HG02642 (cell line): ENCODE measurements around the gene SULT2B1.
A peak's percentile ranks its signal among the peaks of the same experiment; 100 is the strongest.
"Not testable (repeated sequence)": the region's sequence is repeated elsewhere in the genome, so short reads cannot be mapped to it uniquely, and the experiment has no call there.

Source experiments
- ATAC-seq: cut with Tn5 transposase; IDR thresholded peaks from one replicate; pipeline ENCODE4 v1.9.1; 2021; ENCODE audit warnings: mild to moderate bottlenecking; ENCODE audit not compliant: unreplicated experiment, poor library complexity

The SULT2B1 gene

GRCh38 chr19:48631225-48631624 is 79.3 kb downstream of the SULT2B1 start:
- ATAC-seq = no peak

DNA sequence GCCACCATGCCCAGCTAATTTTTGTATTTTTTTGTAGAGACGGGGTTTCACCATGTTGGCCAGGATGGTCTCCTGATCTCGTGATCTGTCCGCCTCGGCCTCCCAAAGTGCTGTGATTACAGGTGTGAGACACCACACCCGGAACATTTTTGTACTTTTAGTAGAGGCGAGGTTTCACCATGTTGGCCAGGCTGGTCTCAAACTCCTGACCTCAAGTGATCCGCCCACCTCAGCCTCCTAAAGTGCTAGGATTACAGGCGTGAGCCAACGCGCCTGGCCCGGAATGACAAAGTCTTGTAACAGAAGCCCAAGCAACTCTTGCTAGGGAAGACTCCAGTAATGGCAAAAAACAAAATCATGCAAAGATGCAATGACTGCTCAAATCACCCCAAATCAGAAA is 80.3 kb downstream of the SULT2B1 start:
- ATAC-seq = not testable (repeated sequence)

- no peak for ATAC-seq
Measured at GRCh38 chr19:48632692-48633147, 80.7 kb downstream of the SULT2B1 start.

DNA sequence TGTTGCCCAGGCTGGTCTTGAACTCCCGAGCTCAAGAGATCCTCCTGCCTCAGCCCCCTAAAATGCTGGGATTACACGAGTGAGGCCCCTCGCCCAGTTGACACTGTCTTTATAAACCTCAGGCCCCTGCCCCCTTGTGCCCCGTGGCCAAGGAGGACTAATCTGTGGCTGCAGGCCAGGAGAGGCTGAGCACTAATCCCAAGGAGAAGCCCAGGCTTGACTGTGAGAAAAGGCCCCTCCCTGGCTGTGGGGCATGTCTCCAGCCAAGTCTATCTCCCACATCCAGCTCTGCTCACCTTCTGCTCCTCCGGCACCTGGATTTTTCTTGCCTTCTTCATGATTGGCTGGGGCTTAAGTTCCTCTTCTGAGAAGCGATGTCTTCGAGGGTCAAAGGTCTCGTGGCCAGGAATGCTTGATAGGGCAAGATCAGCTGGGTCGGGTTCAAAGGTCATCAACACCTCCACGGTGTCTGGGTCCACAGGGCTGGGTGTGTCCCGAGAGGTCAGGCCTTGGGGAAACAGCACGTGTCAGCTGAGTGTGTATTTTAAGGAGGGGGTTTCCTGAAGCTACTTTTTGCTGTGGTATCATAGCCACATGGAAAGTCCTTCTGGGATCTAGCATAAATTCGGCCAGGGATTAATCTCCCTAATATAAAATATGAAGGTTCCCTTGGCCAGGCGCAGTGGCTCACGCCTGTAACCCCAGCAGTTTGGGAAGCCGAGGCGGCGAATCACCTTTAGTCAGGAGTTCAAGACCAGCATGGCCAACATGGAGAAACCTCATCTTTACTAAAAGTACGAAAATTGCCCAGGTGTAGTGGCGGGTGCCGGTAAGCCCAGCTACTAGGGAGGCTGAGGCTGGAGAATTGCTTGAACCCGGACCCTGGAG is 81.4 kb downstream of the SULT2B1 start:
- no peak for ATAC-seq

- ATAC-seq = no peak
Measured at GRCh38 chr19:48634036-48634342, 82.0 kb downstream of the SULT2B1 start.

GRCh38 chr19:48634424-48635262 is 82.7 kb downstream of the SULT2B1 start:
- peak; percentile 37 for ATAC-seq

DNA sequence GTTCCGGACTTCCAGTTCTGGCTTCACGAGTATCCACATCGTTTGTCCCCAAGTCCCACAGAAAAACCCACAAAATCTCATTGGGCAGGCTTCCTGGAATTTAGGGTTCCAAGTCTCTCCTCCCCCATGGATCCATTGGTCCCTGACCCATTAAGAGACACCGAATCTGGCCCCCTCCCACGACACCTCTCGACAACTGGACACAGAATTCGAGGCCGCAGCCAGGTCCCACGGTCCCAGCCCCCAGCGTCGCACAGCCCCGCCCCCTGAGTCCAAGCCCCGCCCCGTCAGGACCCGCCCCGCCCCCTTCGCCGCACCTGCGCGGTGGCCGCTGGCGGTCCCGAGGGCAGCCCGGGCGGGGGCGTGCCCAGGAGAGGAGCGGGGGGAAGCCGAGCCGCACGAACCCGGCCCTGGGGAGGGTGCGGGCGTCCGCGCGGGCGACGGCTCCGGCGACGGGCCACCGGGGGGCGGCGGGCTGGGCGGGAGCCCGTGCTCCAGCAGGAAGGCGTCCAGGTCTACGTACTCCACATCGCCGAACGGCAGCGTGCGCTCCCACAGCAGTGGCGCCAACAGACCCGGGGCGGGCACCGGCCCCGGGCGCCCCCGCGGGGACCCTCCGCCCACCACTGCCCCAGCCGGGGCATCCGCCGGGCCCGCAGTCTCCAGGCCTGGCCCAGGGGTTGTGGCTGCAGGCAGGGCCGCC is 83.4 kb downstream of the SULT2B1 start:
- no peak for ATAC-seq

GRCh38 chr19:48635966-48636858 is 84.2 kb downstream of the SULT2B1 start:
- no peak for ATAC-seq

- ATAC-seq = no peak
Measured at GRCh38 chr19:48636859-48637448, 85.0 kb downstream of the SULT2B1 start, which contains the start of gene DBP. DBP (minus strand) TSS chr19:48637379; CDS start chr19:48636994, 385 bp downstream.

GRCh38 chr19:48637449-48637947 is 85.5 kb downstream of the SULT2B1 start:
- ATAC-seq = peak; percentile 76

GRCh38 chr19:48637948-48638830 is 86.2 kb downstream of the SULT2B1 start:
- peak; percentile 11 for ATAC-seq

DNA sequence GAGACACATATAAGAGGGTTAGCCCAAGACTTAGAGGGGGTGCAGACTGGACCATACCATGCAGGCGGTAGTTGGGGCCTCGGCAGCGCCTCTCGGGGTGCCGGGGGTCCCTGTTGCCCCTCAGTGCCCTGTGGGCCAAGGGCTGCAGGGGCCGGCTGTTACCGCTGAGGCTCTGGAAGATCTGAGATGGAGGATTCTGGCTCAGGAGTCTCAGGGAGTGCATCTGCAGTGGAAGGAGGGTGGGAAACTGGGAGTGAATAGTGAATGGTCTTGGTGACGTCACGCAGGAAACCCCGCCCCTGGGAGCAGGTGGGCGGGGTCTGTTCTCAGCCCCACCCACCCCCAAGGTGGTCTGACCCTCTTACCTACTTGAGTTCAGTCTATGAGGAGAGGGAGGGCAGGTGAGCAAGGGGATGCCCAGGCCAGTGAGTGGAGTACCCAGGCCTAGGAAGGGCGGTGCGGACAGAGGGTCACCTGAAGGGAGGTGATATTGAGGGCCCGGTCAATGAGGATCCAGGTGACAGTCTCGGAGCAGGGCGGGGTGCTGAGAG is 86.9 kb downstream of the SULT2B1 start:
- ATAC-seq = no peak

GRCh38 chr19:48639483-48640375 is 87.8 kb downstream of the SULT2B1 start:
- ATAC-seq = no peak

GRCh38 chr19:48641850-48642249 is 89.9 kb downstream of the SULT2B1 start:
- no peak for ATAC-seq

DNA sequence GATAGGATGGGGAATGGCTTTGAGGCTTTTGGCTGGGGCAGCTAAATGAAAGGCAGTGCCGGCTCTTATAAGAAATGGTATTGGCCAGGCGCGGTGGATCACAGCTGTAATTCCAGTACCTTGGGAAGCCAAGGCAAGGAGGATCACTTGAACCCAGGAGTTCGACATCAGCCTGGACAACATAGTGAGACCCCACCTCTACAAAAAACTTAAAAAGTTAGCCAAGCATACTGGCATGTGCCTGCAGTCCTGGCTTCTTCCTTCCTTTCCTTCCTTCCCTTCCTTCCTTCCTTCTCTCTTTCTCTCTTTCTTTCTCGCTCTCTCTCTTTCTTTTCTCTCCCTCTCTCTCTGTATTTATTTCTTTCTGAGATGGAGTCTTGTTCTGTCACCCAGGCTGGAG is 90.9 kb downstream of the SULT2B1 start:
- ATAC-seq = no peak

- ATAC-seq = no peak
Measured at GRCh38 chr19:48644355-48644754, 92.4 kb downstream of the SULT2B1 start.
